HFFc6 (cell line): ENCODE results near the gene PEA15. TPM values are rescaled to one million over a fixed set of nuclear protein-coding genes. Genes with fewer than 3 reads are reported as not detected.

Experiments used
- DNase-seq: peaks from one replicate; pipeline ENCODE4 v3.0.0-alpha.2; 2018
- H3K27ac Mint-ChIP-seq: 2 replicates; pipeline ENCODE4 v1.8.0; 2020; ENCODE audit warnings: mild to moderate bottlenecking, mixed read lengths
- H3K27me3 Mint-ChIP-seq: 2 replicates; pipeline ENCODE4 v1.8.0; 2021; ENCODE audit warnings: mild to moderate bottlenecking, moderate library complexity, mixed read lengths; ENCODE audit not compliant: insufficient read depth
- H3K36me3 Mint-ChIP-seq: 2 replicates; pipeline ENCODE4 v1.8.0; 2021; ENCODE audit warnings: low read depth, mixed read lengths
- H3K4me1 Mint-ChIP-seq: 2 replicates; pipeline ENCODE4 v1.8.0; 2020; ENCODE audit warnings: low read depth, mixed read lengths
- H3K4me3 Mint-ChIP-seq: 2 replicates; pipeline ENCODE4 v1.8.0; 2020; ENCODE audit warnings: mild to moderate bottlenecking, moderate library complexity, mixed read lengths
- H3K9me3 Mint-ChIP-seq: 2 replicates; pipeline ENCODE4 v1.8.0; 2020; ENCODE audit warnings: mild to moderate bottlenecking, mixed read lengths
- CTCF ChIP-seq: fragments of 200-600 bp; sonication (generic); IDR thresholded peaks from 2 replicates; pipeline ENCODE4 v1.5.0; 2021; ENCODE audit warnings: antibody characterized with exemption, mild to moderate bottlenecking
- total RNA-seq, 6 experiments: library from RNA; stranded (reverse); fragmentation: NEBNext Ultra II Directional; extraction: Animal tissue kit (Norgen Biotek cat#: 25700); gene quantifications; 2 replicates in 1 of 6; 3 replicates in 5 of 6; pipeline ENCODE4 v1.2.3, GENCODE V29; 2021

The PEA15 gene
- total RNA-seq, 6 experiments from 2014 or later, result 448 to 538 (median 470) TPM

DNA sequence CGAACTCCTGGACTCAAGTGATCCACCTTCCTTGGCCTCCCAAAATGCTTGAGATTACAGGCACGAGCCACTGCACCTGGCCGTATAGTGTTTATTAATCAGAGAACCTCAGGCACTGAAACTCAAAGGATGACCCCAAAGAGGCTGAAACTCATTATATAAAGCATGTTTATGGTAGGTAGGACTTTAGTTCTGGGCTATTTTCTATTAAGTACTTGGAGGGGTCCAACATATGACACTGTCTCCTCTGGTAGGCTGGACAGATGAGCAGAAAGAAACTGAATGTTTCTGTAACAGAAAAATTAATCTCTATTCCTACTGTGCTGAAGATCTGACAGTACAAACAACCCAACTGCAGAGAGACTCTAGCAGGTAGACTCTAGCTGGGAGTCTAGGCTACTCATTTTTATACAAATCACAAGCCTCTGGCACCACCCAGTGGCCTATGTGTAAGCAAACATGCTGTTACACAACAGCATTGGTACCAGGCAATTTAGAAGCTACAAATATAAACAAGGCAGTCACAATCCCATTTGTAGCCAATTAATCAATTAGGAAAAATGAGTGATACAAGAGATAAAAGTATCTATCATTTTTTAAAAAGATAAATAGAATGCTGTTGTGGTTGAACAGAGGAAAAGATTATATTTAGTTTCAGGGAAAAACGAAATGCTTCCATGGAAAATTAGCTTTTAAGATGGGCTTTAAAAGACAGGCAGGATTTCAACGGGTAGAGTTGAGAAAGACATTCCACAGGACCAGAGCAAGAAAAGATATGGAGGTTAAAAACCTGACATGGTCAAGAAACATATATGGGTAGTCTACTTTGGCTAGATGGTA lies 46.7 kb downstream of the PEA15 start:
- Mint-ChIP-seq H3K36me3 (0 out of 2 replicates have a peak, but pooled peaks cover 4% of the 10 kb centered on the region), H3K4me1 (peaks cover 29% of the 10 kb centered on the region), H3K4me3 (no peak overlapping the region), H3K27ac (peak overlapping the region; percentile 62), H3K9me3 (no peaks in the 10 kb centered on the region), H3K27me3 (no peaks in the 10 kb centered on the region)
- peak; percentile 70 for DNase-seq
- peak; percentile 84 for TF ChIP-seq CTCF

DNA sequence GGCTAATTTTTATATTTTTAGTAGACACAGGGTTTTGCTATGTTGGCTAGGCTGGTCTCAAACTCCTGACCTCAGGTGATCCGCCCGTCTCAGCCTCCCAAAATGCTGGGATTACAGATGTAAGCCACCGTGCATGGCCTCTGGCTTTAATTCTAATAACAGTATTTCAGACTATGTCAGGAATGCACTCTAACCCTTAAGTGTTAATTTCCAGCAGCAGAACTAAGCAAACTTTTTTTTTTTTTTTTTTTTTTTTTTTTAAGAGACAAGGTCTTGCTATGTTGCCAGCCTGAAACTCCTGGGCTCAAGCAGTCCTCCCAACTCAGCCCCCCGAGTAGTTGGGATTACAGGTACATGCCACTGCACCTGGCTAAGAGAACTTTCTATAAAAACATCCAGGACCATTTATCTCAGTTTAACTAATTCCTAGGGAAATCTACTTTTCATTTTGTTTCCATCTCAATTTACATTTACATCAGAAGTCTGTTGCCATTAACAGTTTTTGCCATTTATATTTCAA lies 50.7 kb downstream of the PEA15 start:
- Mint-ChIP-seq H3K4me3 (no peak overlapping the region), H3K4me1 (peaks cover 49% of the 10 kb centered on the region), H3K27me3 (no peaks in the 10 kb centered on the region), H3K36me3 (peaks cover 8% of the 10 kb centered on the region; the same call in 1 of the 2 replicates), H3K27ac (no peak overlapping the region), H3K9me3 (no peaks in the 10 kb centered on the region)
- DNase-seq, result no peak
- TF ChIP-seq CTCF, result no peak

GRCh38 chr1:160256396-160257046 lies 51.3 kb downstream of the PEA15 start:
- Mint-ChIP-seq H3K9me3 (no peaks in the 10 kb centered on the region), H3K27me3 (no peaks in the 10 kb centered on the region), H3K4me3 (peak overlapping the region; percentile 13; the same call in 1 of the 2 replicates), H3K36me3 (peaks cover 8% of the 10 kb centered on the region; the same call in 1 of the 2 replicates), H3K27ac (peak overlapping the region; percentile 13; the same call in 1 of the 2 replicates), H3K4me1 (peaks cover 56% of the 10 kb centered on the region)
- peak; percentile 48 for DNase-seq
- no peak for TF ChIP-seq CTCF

GRCh38 chr1:160257411-160258015 lies 52.3 kb downstream of the PEA15 start:
- no peak for TF ChIP-seq CTCF
- peaks cover 49% of the 10 kb centered on the region for H3K4me1 Mint-ChIP-seq
- peaks cover 11% of the 10 kb centered on the region; the same call in 1 of the 2 replicates for H3K36me3 Mint-ChIP-seq
- H3K27ac Mint-ChIP-seq, result no peak overlapping the region
- no peak overlapping the region for H3K4me3 Mint-ChIP-seq
- no peaks in the 10 kb centered on the region for H3K9me3 Mint-ChIP-seq
- DNase-seq, result no peak
- peaks cover 4% of the 10 kb centered on the region for H3K27me3 Mint-ChIP-seq

DNA sequence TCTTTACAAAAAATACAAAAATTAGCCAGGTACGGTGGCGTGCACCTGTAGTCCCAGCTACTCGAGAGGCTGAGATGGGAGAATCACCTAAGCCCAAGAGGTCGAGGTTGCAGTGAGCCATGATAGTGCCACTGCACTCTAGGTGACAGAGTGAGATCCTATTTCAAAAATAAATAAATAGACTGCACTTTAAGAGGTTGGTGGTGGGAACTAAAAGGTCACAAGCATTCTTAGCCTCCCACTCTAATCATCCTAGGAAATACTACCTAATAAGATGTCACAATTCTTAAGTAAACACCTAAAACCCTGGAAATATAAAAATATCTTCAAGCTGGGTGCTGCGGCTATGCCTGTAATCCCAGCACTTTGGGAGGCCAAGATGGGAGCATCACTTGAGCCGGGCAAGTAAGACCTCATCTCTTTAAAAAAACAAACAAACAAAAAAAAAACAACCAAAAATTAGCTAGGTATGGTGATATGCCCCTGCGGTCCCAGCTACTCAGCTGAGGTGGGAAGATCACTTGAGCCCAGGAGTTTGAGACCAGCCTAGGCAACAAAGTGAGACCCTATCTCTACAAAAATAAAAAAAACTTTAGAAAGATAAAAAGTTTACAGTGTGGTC lies 53.1 kb downstream of the PEA15 start:
- Mint-ChIP-seq H3K9me3 (no peaks in the 10 kb centered on the region), H3K4me3 (no peak overlapping the region), H3K27ac (no peak overlapping the region), H3K36me3 (peaks cover 7% of the 10 kb centered on the region; the same call in 1 of the 2 replicates), H3K4me1 (peaks cover 49% of the 10 kb centered on the region), H3K27me3 (peaks cover 4% of the 10 kb centered on the region)
- TF ChIP-seq CTCF, result no peak
- DNase-seq, result no peak
